HTERT RPE-1 (cell line): Measurements from ENCODE around the gene CLMN.

Experiments used
- in situ Hi-C: fragments of 300-500 bp; cut with MboI; formaldehyde crosslinking; loops from 4 replicates; pipeline ENCODE4 v1.14.3; 2020; ENCODE audit warnings: low sequenced_read_pairs

Gene CLMN

GRCh38 chr14:95304342-95304741 lies 15.4 kb downstream of the CLMN start:
- in situ Hi-C loops, result no loop called here

- in situ Hi-C loops, result no loop called here
These were observed 16.2 kb downstream of the CLMN start for GRCh38 chr14:95303552-95303951.

- in situ Hi-C loops, result no loop called here
These were observed 16.8 kb downstream of the CLMN start for GRCh38 chr14:95302667-95303506.

- in situ Hi-C loops, result no loop called here
These were observed 18.1 kb downstream of the CLMN start for GRCh38 chr14:95301527-95302187.

GRCh38 chr14:95300697-95301526 lies 18.8 kb downstream of the CLMN start:
- in situ Hi-C loops, result no loop called here

GRCh38 chr14:95300002-95300696 lies 19.6 kb downstream of the CLMN start:
- in situ Hi-C loops, result no loop called here

GRCh38 chr14:95299271-95299670 lies 20.4 kb downstream of the CLMN start:
- in situ Hi-C loops, result no loop called here

- in situ Hi-C loops, result no loop called here
These were observed 21.9 kb downstream of the CLMN start for GRCh38 chr14:95297832-95298231.

GRCh38 chr14:95296966-95297365 lies 22.7 kb downstream of the CLMN start:
- in situ Hi-C loops, result no loop called here

GRCh38 chr14:95295600-95296376 lies 23.9 kb downstream of the CLMN start:
- in situ Hi-C loops, result no loop called here

GRCh38 chr14:95294834-95295599 lies 24.7 kb downstream of the CLMN start:
- in situ Hi-C loops, result no loop called here

GRCh38 chr14:95294320-95294719 lies 25.4 kb downstream of the CLMN start:
- in situ Hi-C loops, result no loop called here

GRCh38 chr14:95293449-95293848 lies 26.3 kb downstream of the CLMN start:
- in situ Hi-C loops, result no loop called here

GRCh38 chr14:95292660-95293425 lies 26.9 kb downstream of the CLMN start:
- in situ Hi-C loops, result no loop called here

GRCh38 chr14:95291859-95292542 lies 27.7 kb downstream of the CLMN start:
- in situ Hi-C loops, result no loop called here

GRCh38 chr14:95290871-95291431 lies 28.8 kb downstream of the CLMN start:
- in situ Hi-C loops, result no loop called here

GRCh38 chr14:95290021-95290420 lies 29.7 kb downstream of the CLMN start:
- in situ Hi-C loops, result no loop called here
